ENCODE results near the gene MEIS1. TPM values are rescaled to one million over a fixed set of nuclear protein-coding genes. Genes with fewer than 3 reads are reported as not detected.

MEIS1 gene
- total RNA-seq, 3 donors from 2014 or later: 23.0 to 37.9 (median 37.0) TPM

- Histone ChIP-seq H3K27ac (no peak overlapping the region), H3K9me3 (no peaks in the 10 kb centered on the region), H3K4me1 (no peaks in the 10 kb centered on the region), H3K27me3 (no peaks in the 10 kb centered on the region), H3K4me3 (no peak overlapping the region), H3K36me3 (no peaks in the 10 kb centered on the region)
- intact Hi-C loops (cut with DNase I; ENCODE audit: low total_unique reads): no loop called here
- no peak for DNase-seq (ENCODE audit: low spot score in 2 of 2)
- TF ChIP-seq POLR2A (IDR thresholded peaks at IDR 0.05) (no peak), CTCF (IDR thresholded peaks at IDR 0.05) (no peak), POLR2AphosphoS5 (IDR thresholded peaks at IDR 0.05) (no peak)
These were observed 25.1 kb downstream of the MEIS1 start for GRCh38 chr2:66460031-66460430.

- no peak for DNase-seq (ENCODE audit: low spot score in 2 of 2)
- no peak overlapping the region for H3K27ac ChIP-seq
- intact Hi-C loops (cut with DNase I; ENCODE audit: low total_unique reads): no loop called here
- H3K4me3 ChIP-seq: no peak overlapping the region
- no peaks in the 10 kb centered on the region for H3K27me3 ChIP-seq
- H3K36me3 ChIP-seq: no peaks in the 10 kb centered on the region
- TF ChIP-seq POLR2AphosphoS5 (IDR thresholded peaks at IDR 0.05): no peak
- TF ChIP-seq CTCF (IDR thresholded peaks at IDR 0.05): no peak
- no peak for TF ChIP-seq POLR2A (IDR thresholded peaks at IDR 0.05)
- no peaks in the 10 kb centered on the region for H3K9me3 ChIP-seq
- H3K4me1 ChIP-seq: no peaks in the 10 kb centered on the region
These were observed 26.2 kb downstream of the MEIS1 start for GRCh38 chr2:66461001-66461663.

GRCh38 chr2:66461664-66462500 is 27.0 kb downstream of the MEIS1 start:
- DNase-seq (ENCODE audit: low spot score in 2 of 2): no peak
- intact Hi-C loops (cut with DNase I; ENCODE audit: low total_unique reads): no loop called here
- no peaks in the 10 kb centered on the region for H3K9me3 ChIP-seq
- H3K27ac ChIP-seq: no peak overlapping the region
- TF ChIP-seq POLR2AphosphoS5 (IDR thresholded peaks at IDR 0.05) (no peak), POLR2A (IDR thresholded peaks at IDR 0.05) (no peak), CTCF (IDR thresholded peaks at IDR 0.05) (no peak)
- H3K4me1 ChIP-seq: no peaks in the 10 kb centered on the region
- no peak overlapping the region for H3K4me3 ChIP-seq
- no peaks in the 10 kb centered on the region for H3K27me3 ChIP-seq
- H3K36me3 ChIP-seq: no peaks in the 10 kb centered on the region

GRCh38 chr2:66462501-66462825 is 27.5 kb downstream of the MEIS1 start:
- Histone ChIP-seq H3K27ac (no peak overlapping the region), H3K4me3 (no peak overlapping the region), H3K4me1 (no peaks in the 10 kb centered on the region), H3K27me3 (no peaks in the 10 kb centered on the region), H3K36me3 (no peaks in the 10 kb centered on the region), H3K9me3 (no peaks in the 10 kb centered on the region)
- no peak for DNase-seq (ENCODE audit: low spot score in 2 of 2)
- intact Hi-C loops (cut with DNase I; ENCODE audit: low total_unique reads): no loop called here
- TF ChIP-seq POLR2A (IDR thresholded peaks at IDR 0.05) (no peak), POLR2AphosphoS5 (IDR thresholded peaks at IDR 0.05) (no peak), CTCF (IDR thresholded peaks at IDR 0.05) (no peak)

GRCh38 chr2:66463206-66463755 is 28.4 kb downstream of the MEIS1 start:
- H3K4me3 ChIP-seq: no peak overlapping the region
- H3K4me1 ChIP-seq: no peaks in the 10 kb centered on the region
- no peak overlapping the region for H3K27ac ChIP-seq
- intact Hi-C loops (cut with DNase I; ENCODE audit: low total_unique reads): no loop called here
- no peaks in the 10 kb centered on the region for H3K9me3 ChIP-seq
- no peak for DNase-seq (ENCODE audit: low spot score in 2 of 2)
- no peaks in the 10 kb centered on the region for H3K36me3 ChIP-seq
- no peaks in the 10 kb centered on the region for H3K27me3 ChIP-seq
- TF ChIP-seq POLR2A (IDR thresholded peaks at IDR 0.05) (no peak), POLR2AphosphoS5 (IDR thresholded peaks at IDR 0.05) (no peak), CTCF (IDR thresholded peaks at IDR 0.05) (no peak)
